Measurements from ENCODE around the gene BACH2. TPM values are rescaled to one million over a fixed set of nuclear protein-coding genes. Genes with fewer than 3 reads are reported as not detected.

The BACH2 gene
- total and polyA plus RNA-seq, 10 of the 15 experiments (the other 5 are each of a cell fraction or from before 2014, with no cell fraction given): 0.03 to 0.28 (median 0.04) TPM; not detected in 3

GRCh38 chr6:89938014-89938413, 358.6 kb downstream of the BACH2 start:
- WGBS (ENCODE audit: insufficient coverage, insufficient replicate concordance, low lambda C conversion rate, missing lambda C conversion rate): 70% methylated on average over 12 of the region's 12 CpGs
- Histone ChIP-seq H3K9ac (ENCODE audit: control insufficient read depth, insufficient read depth, low read length) (no peak overlapping the region), H3K36me3 (ENCODE audit: control insufficient read depth in 2 of 2, insufficient read depth in 2 of 2, low read length in 1 of 2) (no peaks in the 10 kb centered on the region), H3K79me2 (ENCODE audit: control insufficient read depth, insufficient read depth, low read length) (no peaks in the 10 kb centered on the region), H3K9me3 (replicated peaks; ENCODE audit: control insufficient read depth, insufficient read depth, low read length) (no peaks in the 10 kb centered on the region), H3K27me3 (replicated peaks in 1 of 2; ENCODE audit: control insufficient read depth in 2 of 2, insufficient read depth in 2 of 2, low read length in 1 of 2) (no peaks in the 10 kb centered on the region; a peak in 3 of 4 replicates), H3K4me3 (no peak overlapping the region), H3K27ac (ENCODE audit: control insufficient read depth, insufficient read depth) (no peak overlapping the region), H3K4me1 (ENCODE audit: control insufficient read depth, insufficient read depth, low read length) (no peaks in the 10 kb centered on the region), H3K4me2 (ENCODE audit: control insufficient read depth, insufficient read depth) (no peak overlapping the region), H4K20me1 (ENCODE audit: control insufficient read depth, insufficient read depth) (no peaks in the 10 kb centered on the region; the same call in 1 of the 2 replicates), H2AFZ (ENCODE audit: control insufficient read depth, low read depth, low read length) (no peak overlapping the region)
- TF ChIP-seq BRCA1 (IDR thresholded peaks at IDR 0.05; ENCODE audit: low read depth, low read length) (no peak), JUNB (IDR thresholded peaks at IDR 0.05) (no peak)
- no TSS peak for BruUV-seq (replicated peaks)
- no peak for ATAC-seq
- intact Hi-C loops (cut with micrococcal nuclease; ENCODE audit: unreplicated experiment): no loop called here
- no peak for FAIRE-seq
- RAD21 ChIA-PET (ENCODE audit: unreplicated experiment): no interaction called here
- in situ Hi-C loops (cut with MboI): loop anchor here (5.0 kb wide), 1 partner anchor 539 kb away; no protein-coding TSS in a partner anchor
- SMC1A ChIA-PET (ENCODE audit: uncharacterized antibody, unreplicated experiment): no interaction called here
- CTCF ChIA-PET: interaction anchor here (2.2 to 6.9 kb wide), 2 partner anchors 456 to 539 kb away, joined by 5 to 193 read pairs; no protein-coding TSS in a partner anchor
- POLR2A ChIA-PET: no interaction called here
- DNase-seq (ENCODE audit: low read depth, low spot score): no peak

- Histone ChIP-seq H3K27me3 (replicated peaks in 1 of 2; ENCODE audit: control insufficient read depth in 2 of 2, insufficient read depth in 2 of 2, low read length in 1 of 2) (peaks cover 0 to 2% of the 10 kb centered on the region in 2 experiments; a peak in 3 of 4 replicates), H2AFZ (ENCODE audit: control insufficient read depth, low read depth, low read length) (no peak overlapping the region), H3K4me1 (ENCODE audit: control insufficient read depth, insufficient read depth, low read length) (no peaks in the 10 kb centered on the region), H4K20me1 (ENCODE audit: control insufficient read depth, insufficient read depth) (no peaks in the 10 kb centered on the region; the same call in 1 of the 2 replicates), H3K4me2 (ENCODE audit: control insufficient read depth, insufficient read depth) (no peak overlapping the region), H3K9ac (ENCODE audit: control insufficient read depth, insufficient read depth, low read length) (no peak overlapping the region), H3K9me3 (replicated peaks; ENCODE audit: control insufficient read depth, insufficient read depth, low read length) (no peaks in the 10 kb centered on the region), H3K4me3 (no peak overlapping the region), H3K27ac (ENCODE audit: control insufficient read depth, insufficient read depth) (no peak overlapping the region), H3K79me2 (ENCODE audit: control insufficient read depth, insufficient read depth, low read length) (no peaks in the 10 kb centered on the region), H3K36me3 (ENCODE audit: control insufficient read depth in 2 of 2, insufficient read depth in 2 of 2, low read length in 1 of 2) (no peaks in the 10 kb centered on the region)
- BruUV-seq (replicated peaks): no TSS peak
- DNase-seq (ENCODE audit: low read depth, low spot score) (no peak), ATAC-seq (no peak), FAIRE-seq (no peak)
- CTCF ChIA-PET: interaction anchor here (0.5 kb wide), 1 partner anchor 123 kb away, joined by 4 read pairs; no protein-coding TSS in a partner anchor
- POLR2A ChIA-PET: no interaction called here
- in situ Hi-C loops (cut with MboI): loop anchor here (5.0 kb wide), 1 partner anchor 541 kb away; no protein-coding TSS in a partner anchor
- WGBS (ENCODE audit: insufficient coverage, insufficient replicate concordance, low lambda C conversion rate, missing lambda C conversion rate): 25% methylated on average over 1 of the region's 1 CpG
- SMC1A ChIA-PET (ENCODE audit: uncharacterized antibody, unreplicated experiment): no interaction called here
- RAD21 ChIA-PET (ENCODE audit: unreplicated experiment): interaction anchor here (0.8 kb wide), 1 partner anchor 543 kb away, joined by 3 read pairs; no protein-coding TSS in a partner anchor
- no peak for TF ChIP-seq BMI1 (IDR thresholded peaks at IDR 0.05; ENCODE audit: borderline replicate concordance)
- no peak for TF ChIP-seq MEF2B (IDR thresholded peaks at IDR 0.05; ENCODE audit: partially characterized antibody, poor library complexity, severe bottlenecking)
- no peak for TF ChIP-seq ZNF274 (IDR thresholded peaks at IDR 0.05; ENCODE audit: insufficient read depth, insufficient read length)
- no peak for TF ChIP-seq POU2F2 (IDR thresholded peaks at IDR 0.05; ENCODE audit: borderline replicate concordance, low read depth, low read length)
- intact Hi-C loops (cut with micrococcal nuclease; ENCODE audit: unreplicated experiment): no loop called here
Observed at GRCh38 chr6:89936177-89936576, 360.5 kb downstream of the BACH2 start.
